Loucy (cell line): ENCODE data around the gene NAV1.

ENCODE experiments used
- H2AFZ ChIP-seq: fragments of 200-600 bp; sonication (generic); 2 replicates; pipeline ENCODE4 v1.6.0; 2016; ENCODE audit warnings: antibody characterized with exemption, mild to moderate bottlenecking, low read length, moderate library complexity
- H3F3A ChIP-seq: fragments of 200-600 bp; 2 replicates; pipeline ENCODE4 v1.6.0; 2016; ENCODE audit warnings: antibody characterized with exemption, low read depth, mild to moderate bottlenecking
- H3K27me3 ChIP-seq: fragments of 200-600 bp; sonication (generic); 2 replicates; pipeline ENCODE4 v1.6.1; 2014; ENCODE audit warnings: low read length, mild to moderate bottlenecking; ENCODE audit not compliant: insufficient read depth, poor library complexity, severe bottlenecking
- H3K36me3 ChIP-seq: fragments of 200-600 bp; sonication (generic); 2 replicates; pipeline ENCODE4 v1.6.1; 2016; ENCODE audit warnings: low read length; ENCODE audit not compliant: insufficient read depth
- H3K4me1 ChIP-seq: fragments of 200-600 bp; sonication (generic); 2 replicates; pipeline ENCODE4 v1.5.1; 2014; ENCODE audit warnings: low read length, mild to moderate bottlenecking; ENCODE audit not compliant: insufficient read depth, poor library complexity, severe bottlenecking
- H3K4me2 ChIP-seq: fragments of 200-600 bp; sonication (generic); 2 replicates; pipeline ENCODE4 v1.6.0; 2014; ENCODE audit warnings: antibody characterized with exemption, low read length, low read depth, mild to moderate bottlenecking; ENCODE audit not compliant: poor library complexity, severe bottlenecking
- H3K4me3 ChIP-seq: fragments of 200-600 bp; sonication (generic); 2 replicates; pipeline ENCODE4 v1.5.1; 2014; ENCODE audit warnings: low read length, mild to moderate bottlenecking, mixed read lengths; ENCODE audit not compliant: poor library complexity, severe bottlenecking
- H3K79me2 ChIP-seq: fragments of 200-600 bp; sonication (generic); 2 replicates; pipeline ENCODE4 v1.6.1; 2014; ENCODE audit warnings: low read length; ENCODE audit not compliant: insufficient read depth
- H3K9ac ChIP-seq: fragments of 200-600 bp; sonication (generic); 2 replicates; pipeline ENCODE4 v1.6.0; 2014; ENCODE audit warnings: mild to moderate bottlenecking, low read depth, low read length, moderate library complexity; ENCODE audit not compliant: poor library complexity, severe bottlenecking
- H3K9me2 ChIP-seq: fragments of 200-600 bp; sonication (generic); replicated peaks from 2 replicates; pipeline ENCODE4 v1.6.1; 2016; ENCODE audit warnings: low read depth, low read length, mixed read lengths
- H3K9me3 ChIP-seq: fragments of 200-600 bp; sonication (generic); 2 replicates; pipeline ENCODE4 v1.6.1; 2014; ENCODE audit warnings: mild to moderate bottlenecking, antibody characterized with exemption, low read length, low read depth; ENCODE audit not compliant: insufficient read depth
- H4K20me1 ChIP-seq: fragments of 200-600 bp; sonication (generic); 2 replicates; pipeline ENCODE4 v1.6.0; 2014; ENCODE audit warnings: antibody characterized with exemption, low read length, mild to moderate bottlenecking; ENCODE audit not compliant: insufficient read depth, poor library complexity, severe bottlenecking
- CTCF ChIP-seq: fragments of 200-600 bp; sonication (generic); conservative IDR thresholded peaks from 2 replicates; pipeline ENCODE4 v1.5.1; 2014; ENCODE audit warnings: mild to moderate bottlenecking, antibody characterized with exemption, low read length
- EZH2phosphoT487 ChIP-seq: fragments of 200-600 bp; IDR thresholded peaks from 2 replicates; pipeline ENCODE4 v1.6.1; 2018; ENCODE audit warnings: antibody characterized with exemption, mild to moderate bottlenecking, moderate library complexity, borderline replicate concordance

NAV1 gene

GRCh38 chr1:201556841-201557571 is 18.1 kb downstream of the NAV1 start:
- no peaks in the 10 kb centered on the region for H3K4me1 ChIP-seq
- no peak overlapping the region for H3K4me3 ChIP-seq
- no peaks in the 10 kb centered on the region for H3K9me2 ChIP-seq
- H4K20me1 ChIP-seq: no peaks in the 10 kb centered on the region
- H3K4me2 ChIP-seq: no peak overlapping the region
- no peaks in the 10 kb centered on the region for H3K27me3 ChIP-seq
- H3K9ac ChIP-seq: no peak overlapping the region
- no peaks in the 10 kb centered on the region for H3K79me2 ChIP-seq
- H3K9me3 ChIP-seq: no peaks in the 10 kb centered on the region
- H3F3A ChIP-seq: no peaks in the 10 kb centered on the region
- no peak overlapping the region for H2AFZ ChIP-seq
- TF ChIP-seq EZH2phosphoT487 (no peak), CTCF (no peak)
- no peaks in the 10 kb centered on the region for H3K36me3 ChIP-seq

DNA sequence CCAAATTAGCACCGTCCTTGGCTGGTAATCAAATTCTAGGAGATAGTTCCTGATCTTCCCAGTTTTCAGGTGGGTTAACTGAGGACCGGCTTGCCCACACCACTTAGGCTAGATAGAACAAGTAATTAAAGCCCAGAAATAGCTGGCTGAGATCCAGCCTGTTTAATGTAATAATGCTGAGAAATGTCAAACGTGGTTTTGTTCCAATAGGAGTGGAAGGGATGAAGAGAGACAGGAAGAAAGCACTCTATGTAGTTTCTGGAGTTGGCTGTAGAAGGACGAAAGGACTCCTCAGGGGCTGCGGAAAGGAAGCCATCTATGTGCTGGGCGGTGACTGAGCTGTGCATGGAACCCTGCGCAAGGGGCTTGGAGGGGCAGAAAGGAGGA is 18.6 kb downstream of the NAV1 start:
- no peak overlapping the region for H3K9ac ChIP-seq
- no peaks in the 10 kb centered on the region for H3F3A ChIP-seq
- TF ChIP-seq EZH2phosphoT487 (no peak), CTCF (no peak)
- H3K9me3 ChIP-seq: no peaks in the 10 kb centered on the region
- H3K9me2 ChIP-seq: no peaks in the 10 kb centered on the region
- no peaks in the 10 kb centered on the region for H3K79me2 ChIP-seq
- no peaks in the 10 kb centered on the region for H3K27me3 ChIP-seq
- H3K4me3 ChIP-seq: no peak overlapping the region
- no peaks in the 10 kb centered on the region for H4K20me1 ChIP-seq
- no peak overlapping the region for H2AFZ ChIP-seq
- H3K4me1 ChIP-seq: no peaks in the 10 kb centered on the region
- no peaks in the 10 kb centered on the region for H3K36me3 ChIP-seq
- H3K4me2 ChIP-seq: no peak overlapping the region

DNA sequence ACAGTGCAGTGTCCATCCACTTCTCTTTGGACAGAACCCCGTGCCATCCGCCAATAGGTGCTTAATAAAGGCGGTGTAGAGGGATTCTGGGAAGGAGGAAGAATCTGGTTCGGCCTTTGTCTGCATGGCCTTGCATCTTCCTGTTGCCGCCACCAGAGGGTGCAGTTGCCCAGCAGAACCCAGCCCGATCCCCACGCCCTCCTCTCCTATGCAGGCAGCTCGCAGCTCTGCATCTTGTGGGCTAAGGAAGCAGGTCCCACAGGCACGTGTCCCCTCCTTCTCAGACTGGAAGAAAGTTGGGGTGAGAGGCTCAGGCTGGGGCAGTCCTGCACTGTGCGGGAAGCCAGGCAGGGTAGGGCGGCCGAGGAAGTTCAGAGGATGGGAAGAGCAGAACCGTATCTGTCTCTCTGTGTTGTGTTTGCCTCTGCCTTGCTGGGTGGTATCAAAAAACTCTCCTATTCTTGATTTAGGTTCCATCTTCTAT is 20.8 kb downstream of the NAV1 start:
- no peaks in the 10 kb centered on the region for H3K9me3 ChIP-seq
- peak overlapping the region; percentile 85 for H2AFZ ChIP-seq
- no peaks in the 10 kb centered on the region for H4K20me1 ChIP-seq
- no peak overlapping the region for H3K9ac ChIP-seq
- H3K79me2 ChIP-seq: no peaks in the 10 kb centered on the region
- H3K36me3 ChIP-seq: no peaks in the 10 kb centered on the region
- TF ChIP-seq CTCF (peak; percentile 96), EZH2phosphoT487 (no peak)
- no peak overlapping the region for H3K4me2 ChIP-seq
- H3K9me2 ChIP-seq: no peaks in the 10 kb centered on the region
- H3K27me3 ChIP-seq: no peaks in the 10 kb centered on the region
- H3K4me3 ChIP-seq: no peak overlapping the region
- no peaks in the 10 kb centered on the region for H3F3A ChIP-seq
- no peaks in the 10 kb centered on the region for H3K4me1 ChIP-seq
